Cardiac muscle cell (in vitro differentiated cells and primary cell): Measurements from ENCODE around the gene ZCCHC7. TPM values are rescaled to one million over a fixed set of nuclear protein-coding genes. Genes with fewer than 3 reads are reported as not detected.
A peak's percentile ranks its signal among the peaks of the same experiment; 100 is the strongest.
"Not testable (repeated sequence)": the region's sequence is repeated elsewhere in the genome, so short reads cannot be mapped to it uniquely, and the experiment has no call there.

Experiments
- DNase-seq, 2 donors: peaks; one replicate each; pipeline versions ENCODE4 v3.0.0 to v3.0.0-alpha.2; 2010 to 2017; ENCODE audit warnings: low read depth in 1 of 2, low spot score in 1 of 2
- H3K27ac ChIP-seq: fragments of 200-600 bp; sonication (generic); 2 replicates; pipeline ENCODE4 v1.5.1; 2016
- H3K27me3 ChIP-seq: fragments of 200-600 bp; sonication (generic); 2 replicates; pipeline ENCODE4 v1.6.0; 2016; ENCODE audit warnings: control low read depth
- H3K36me3 ChIP-seq: fragments of 200-600 bp; sonication (generic); 2 replicates; pipeline ENCODE4 v1.5.1; 2016; ENCODE audit warnings: control low read depth
- H3K4me1 ChIP-seq: fragments of 200-600 bp; sonication (generic); 2 replicates; pipeline ENCODE4 v1.8.1; 2017; ENCODE audit warnings: low read depth, mild to moderate bottlenecking, mixed run types
- H3K4me3 ChIP-seq: fragments of 200-600 bp; sonication (generic); 2 replicates; pipeline ENCODE4 v1.5.1; 2016; ENCODE audit warnings: mild to moderate bottlenecking
- H3K9me3 ChIP-seq: fragments of 200-600 bp; sonication (generic); 2 replicates; pipeline ENCODE4 v1.5.1; 2017; ENCODE audit warnings: low read depth, mild to moderate bottlenecking, control low read depth
- CTCF ChIP-seq: IDR thresholded peaks from 2 replicates; pipeline ENCODE4 v1.5.1; 2012; ENCODE audit warnings: low read depth, mild to moderate bottlenecking, low read length
- polyA plus RNA-seq: library from polyadenylated mRNA; unstranded; fragments of >200 nt; fragmentation: Nextera tagmentation; extraction: Ambion mirVana; gene quantifications from 2 replicates; pipeline ENCODE4 v1.2.1, GENCODE V29; 2016
- total RNA-seq: library from RNA; depleted of rRNA; stranded (reverse); fragments of >200 nt; gene quantifications from 2 replicates; pipeline ENCODE4 v1.2.3, GENCODE V29; 2016

The ZCCHC7 gene
- total and polyA plus RNA-seq, 2 experiments from 2014 or later, result 15.0 to 18.8 TPM

DNA sequence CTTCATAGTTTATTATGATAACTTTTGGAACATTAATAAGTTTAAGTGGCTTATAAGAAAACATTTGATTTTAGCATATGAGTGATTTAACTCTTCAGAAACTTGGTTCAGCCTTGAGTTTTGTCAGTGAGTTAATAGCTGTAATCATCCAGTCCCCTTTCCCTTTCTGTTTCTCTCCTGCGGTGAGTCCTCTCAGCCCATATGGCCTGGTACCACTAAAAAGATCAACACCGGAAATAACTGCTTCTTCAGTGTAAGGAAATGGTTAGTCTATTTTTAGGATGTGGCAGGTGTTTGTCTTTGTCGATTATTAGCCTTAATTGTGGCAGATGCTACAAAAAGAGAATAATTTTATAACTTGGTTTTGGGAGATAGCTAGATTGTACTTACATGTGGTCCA lies 181.9 kb downstream of the ZCCHC7 start:
- Histone ChIP-seq H3K4me3 (no peak overlapping the region), H3K27me3 (no peaks in the 10 kb centered on the region), H3K9me3 (no peaks in the 10 kb centered on the region), H3K27ac (no peak overlapping the region), H3K36me3 (no peaks in the 10 kb centered on the region), H3K4me1 (peaks cover 4% of the 10 kb centered on the region)
- no peak for DNase-seq
- no peak for TF ChIP-seq CTCF

GRCh38 chr9:37303272-37303671 lies 182.9 kb downstream of the ZCCHC7 start:
- H3K27ac ChIP-seq, H3K36me3 ChIP-seq, H3K9me3 ChIP-seq, H3K27me3 ChIP-seq, H3K4me1 ChIP-seq, DNase-seq, H3K4me3 ChIP-seq: not testable (repeated sequence)

DNA sequence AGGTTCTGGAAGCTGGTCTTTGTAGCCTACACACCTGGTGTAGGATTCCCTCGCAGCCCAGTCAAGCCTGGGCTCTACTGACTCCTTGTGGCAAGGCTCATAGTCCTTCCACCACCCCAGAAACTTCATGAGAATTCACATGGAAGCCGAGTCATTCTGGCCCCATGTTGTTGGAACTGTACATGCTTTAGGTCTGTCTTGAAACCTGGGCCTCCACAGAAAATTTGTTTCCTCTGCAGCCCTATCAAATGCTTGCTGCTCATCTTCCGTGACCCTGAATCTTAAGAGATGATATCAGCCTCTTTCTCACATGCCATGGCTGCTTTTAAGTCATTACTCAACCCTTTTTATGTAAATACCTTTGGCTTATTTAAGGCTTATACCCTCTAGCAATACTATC lies 188.8 kb downstream of the ZCCHC7 start:
- H3K36me3 ChIP-seq, result no peaks in the 10 kb centered on the region
- peak in 1 of 2 donors; percentile 6 for DNase-seq
- no peak overlapping the region for H3K27ac ChIP-seq
- no peak overlapping the region for H3K4me3 ChIP-seq
- H3K4me1 ChIP-seq, result no peaks in the 10 kb centered on the region
- TF ChIP-seq CTCF, result peak; percentile 17
- no peaks in the 10 kb centered on the region for H3K27me3 ChIP-seq
- H3K9me3 ChIP-seq, result no peaks in the 10 kb centered on the region

DNA sequence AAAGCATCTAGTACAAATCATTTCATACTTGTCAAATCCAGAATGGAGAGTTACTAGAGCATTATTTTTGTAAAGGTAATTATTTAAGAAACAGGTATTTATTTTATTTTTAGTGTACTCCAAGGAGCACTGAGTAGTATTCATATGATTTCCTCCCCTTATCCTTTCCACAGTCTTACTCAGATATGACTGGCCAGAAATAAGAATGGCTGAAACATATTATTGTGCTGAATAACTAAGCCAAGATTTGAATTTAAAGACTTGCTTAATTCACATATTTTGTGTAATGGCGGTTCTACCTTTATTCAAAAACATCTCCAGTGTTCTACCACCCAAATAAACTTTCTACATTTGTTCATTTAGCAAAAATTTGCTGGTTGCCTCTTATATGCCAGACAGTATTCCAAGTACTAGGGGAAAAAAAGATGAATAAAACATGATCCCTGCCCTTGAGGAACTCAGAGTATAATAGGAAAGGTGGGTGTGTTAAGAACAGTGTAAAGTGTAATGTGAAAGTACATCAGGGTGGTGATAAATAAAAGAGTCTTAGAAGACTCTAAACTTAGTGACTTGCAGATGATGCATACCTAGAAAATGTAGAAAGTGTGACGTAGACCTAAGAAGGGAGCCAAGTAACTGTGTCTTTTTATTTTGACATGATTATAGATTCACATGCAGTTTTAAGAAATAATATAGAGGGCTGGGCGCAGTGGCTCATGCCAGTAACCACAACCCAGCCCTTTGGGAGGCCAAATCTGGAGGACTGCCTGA lies 191.7 kb downstream of the ZCCHC7 start:
- Histone ChIP-seq H3K27me3 (no peaks in the 10 kb centered on the region), H3K4me3 (no peak overlapping the region), H3K36me3 (no peaks in the 10 kb centered on the region), H3K4me1 (no peaks in the 10 kb centered on the region), H3K9me3 (no peaks in the 10 kb centered on the region), H3K27ac (no peak overlapping the region)
- DNase-seq, result peak in 1 of 2 donors; percentile 68
- no peak for TF ChIP-seq CTCF

DNA sequence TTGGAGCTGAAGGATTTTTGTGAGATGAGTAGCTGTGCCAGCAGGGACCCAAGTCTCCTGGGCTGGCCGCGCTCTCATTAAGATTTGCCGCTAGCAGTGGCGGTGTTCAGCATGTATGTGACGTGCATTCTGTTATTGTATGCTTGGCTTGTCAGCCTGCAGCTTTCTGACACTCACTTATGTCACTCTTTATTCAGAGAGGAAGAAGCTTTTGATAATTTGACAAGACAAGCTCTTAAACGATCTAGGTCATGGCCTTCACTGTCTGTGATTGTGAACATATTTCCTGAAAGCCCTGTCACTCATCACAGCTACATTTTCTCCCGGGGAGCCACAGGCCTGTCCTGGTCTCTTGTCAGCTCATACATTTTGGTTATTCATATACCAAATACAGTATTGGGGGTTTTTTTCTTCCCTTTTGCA lies 203.9 kb downstream of the ZCCHC7 start:
- peak overlapping the region; percentile 71 for H3K27ac ChIP-seq
- no peak for TF ChIP-seq CTCF
- peaks cover 30% of the 10 kb centered on the region for H3K4me1 ChIP-seq
- DNase-seq, result peak; percentile 6 to 62
- no peak overlapping the region for H3K4me3 ChIP-seq
- H3K27me3 ChIP-seq, result no peaks in the 10 kb centered on the region
- no peaks in the 10 kb centered on the region for H3K9me3 ChIP-seq
- no peaks in the 10 kb centered on the region for H3K36me3 ChIP-seq

- peak overlapping the region; percentile 71 for H3K27ac ChIP-seq
- DNase-seq, result peak in 1 of 2 donors; percentile 48
- peaks cover 30% of the 10 kb centered on the region for H3K4me1 ChIP-seq
- no peak overlapping the region for H3K4me3 ChIP-seq
- no peak for TF ChIP-seq CTCF
- H3K27me3 ChIP-seq, result no peaks in the 10 kb centered on the region
- H3K36me3 ChIP-seq, result no peaks in the 10 kb centered on the region
- no peaks in the 10 kb centered on the region for H3K9me3 ChIP-seq
Observed at GRCh38 chr9:37324691-37325490, 204.5 kb downstream of the ZCCHC7 start.
